ENCODE measurements around the gene NCOA1.

- TF ChIP-seq CSRNP3 (CRISPR knock-in tag; IDR thresholded peaks at IDR 0.05): no peak
- no peak for TF ChIP-seq PATZ1 (CRISPR knock-in tag; IDR thresholded peaks at IDR 0.05; ENCODE audit: borderline replicate concordance)
- no peak for TF ChIP-seq ZNF565 (CRISPR knock-in tag; conservative IDR thresholded peaks at IDR 0.05; ENCODE audit: low read depth)
- TF ChIP-seq ZFP3 (CRISPR knock-in tag; IDR thresholded peaks at IDR 0.05): no peak
- TF ChIP-seq ZNF70 (CRISPR knock-in tag; IDR thresholded peaks at IDR 0.05): no peak
- TF ChIP-seq ZNF8 (CRISPR knock-in tag; IDR thresholded peaks at IDR 0.05): no peak
- TF ChIP-seq TCF4 (CRISPR knock-in tag; IDR thresholded peaks at IDR 0.05; ENCODE audit: borderline replicate concordance): no peak
- TF ChIP-seq ESRRG (CRISPR knock-in tag; IDR thresholded peaks at IDR 0.05): no peak
- no peak for TF ChIP-seq RARB (CRISPR knock-in tag; IDR thresholded peaks at IDR 0.05)
- no peak for TF ChIP-seq ARNTL (CRISPR knock-in tag; IDR thresholded peaks at IDR 0.05; ENCODE audit: borderline replicate concordance, low read depth)
- no peak for TF ChIP-seq PPARA (CRISPR knock-in tag; IDR thresholded peaks at IDR 0.05; ENCODE audit: borderline replicate concordance)
These were observed 176.5 kb downstream of the NCOA1 start for GRCh38 chr2:24667542-24667941.

All from SK-N-SH treated with all-trans-retinoic acid at 6 μM for 48 hours (cell line).